ENCODE data around the gene NELL1. TPM values are rescaled to one million over a fixed set of nuclear protein-coding genes. Genes with fewer than 3 reads are reported as not detected.

The NELL1 gene
- total RNA-seq, 4 donors from 2014 or later: not detected

- Histone ChIP-seq H3K4me1 (no peaks in the 10 kb centered on the region), H3K27me3 (no peaks in the 10 kb centered on the region), H3K27ac (no peak overlapping the region), H3K9me3 (no peaks in the 10 kb centered on the region), H3K36me3 (no peaks in the 10 kb centered on the region), H3K4me3 (no peak overlapping the region)
- ATAC-seq: no peak
- intact Hi-C loops (cut with DNase I; ENCODE audit: low total_unique reads): no loop called here
- no peak for DNase-seq
- in situ Hi-C loops (cut with MboI; ENCODE audit: low sequenced_read_pairs in 4 of 4): no loop called here
- TF ChIP-seq, protein P1, sequence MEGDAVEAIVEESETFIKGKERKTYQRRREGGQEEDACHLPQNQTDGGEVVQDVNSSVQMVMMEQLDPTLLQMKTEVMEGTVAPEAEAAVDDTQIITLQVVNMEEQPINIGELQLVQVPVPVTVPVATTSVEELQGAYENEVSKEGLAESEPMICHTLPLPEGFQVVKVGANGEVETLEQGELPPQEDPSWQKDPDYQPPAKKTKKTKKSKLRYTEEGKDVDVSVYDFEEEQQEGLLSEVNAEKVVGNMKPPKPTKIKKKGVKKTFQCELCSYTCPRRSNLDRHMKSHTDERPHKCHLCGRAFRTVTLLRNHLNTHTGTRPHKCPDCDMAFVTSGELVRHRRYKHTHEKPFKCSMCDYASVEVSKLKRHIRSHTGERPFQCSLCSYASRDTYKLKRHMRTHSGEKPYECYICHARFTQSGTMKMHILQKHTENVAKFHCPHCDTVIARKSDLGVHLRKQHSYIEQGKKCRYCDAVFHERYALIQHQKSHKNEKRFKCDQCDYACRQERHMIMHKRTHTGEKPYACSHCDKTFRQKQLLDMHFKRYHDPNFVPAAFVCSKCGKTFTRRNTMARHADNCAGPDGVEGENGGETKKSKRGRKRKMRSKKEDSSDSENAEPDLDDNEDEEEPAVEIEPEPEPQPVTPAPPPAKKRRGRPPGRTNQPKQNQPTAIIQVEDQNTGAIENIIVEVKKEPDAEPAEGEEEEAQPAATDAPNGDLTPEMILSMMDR (IDR thresholded peaks at IDR 0.05 in 4 of 5, conservative IDR thresholded peaks at IDR 0.05 in 1 of 5): no peak
- TF ChIP-seq POLR2A (IDR thresholded peaks at IDR 0.05): no peak
These were observed 368.5 kb downstream of the NELL1 start for GRCh38 chr11:21037850-21038249.

GRCh38 chr11:21038801-21039200 is 369.4 kb downstream of the NELL1 start:
- H3K27me3 ChIP-seq: no peaks in the 10 kb centered on the region
- no peak overlapping the region for H3K27ac ChIP-seq
- no peak for ATAC-seq
- no peak for DNase-seq
- TF ChIP-seq POLR2A (IDR thresholded peaks at IDR 0.05): no peak
- TF ChIP-seq, protein P1 (IDR thresholded peaks at IDR 0.05 in 4 of 5, conservative IDR thresholded peaks at IDR 0.05 in 1 of 5): no peak
- no peaks in the 10 kb centered on the region for H3K9me3 ChIP-seq
- H3K4me3 ChIP-seq: no peak overlapping the region
- in situ Hi-C loops (cut with MboI; ENCODE audit: low sequenced_read_pairs in 4 of 4) (no loop called here), intact Hi-C loops (cut with DNase I; ENCODE audit: low total_unique reads) (no loop called here)
- no peaks in the 10 kb centered on the region for H3K4me1 ChIP-seq
- no peaks in the 10 kb centered on the region for H3K36me3 ChIP-seq

DNA sequence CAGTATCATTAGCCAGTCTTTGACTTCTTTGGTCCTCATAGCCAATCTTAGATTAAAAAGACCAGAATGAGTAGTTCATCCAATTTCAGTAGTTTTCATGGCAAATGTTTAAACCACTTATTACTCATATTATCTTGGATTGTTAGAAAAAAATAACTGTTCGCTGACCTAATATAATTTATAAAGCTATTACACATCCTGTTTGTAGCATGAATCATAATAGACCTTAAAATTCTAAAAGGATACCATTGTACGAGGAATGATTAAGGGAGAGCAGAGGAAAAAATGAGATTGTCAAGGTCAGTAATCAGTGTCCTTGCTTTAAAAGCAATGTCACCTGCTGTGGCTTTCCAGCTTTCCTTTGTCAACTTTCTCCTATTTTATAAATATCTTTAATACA is 371.2 kb downstream of the NELL1 start:
- no peak overlapping the region for H3K4me3 ChIP-seq
- H3K36me3 ChIP-seq: no peaks in the 10 kb centered on the region
- H3K27me3 ChIP-seq: no peaks in the 10 kb centered on the region
- ATAC-seq: no peak
- in situ Hi-C loops (cut with MboI; ENCODE audit: low sequenced_read_pairs in 4 of 4) (no loop called here), intact Hi-C loops (cut with DNase I; ENCODE audit: low total_unique reads) (no loop called here)
- DNase-seq: no peak
- H3K9me3 ChIP-seq: no peaks in the 10 kb centered on the region
- H3K4me1 ChIP-seq: no peaks in the 10 kb centered on the region
- H3K27ac ChIP-seq: no peak overlapping the region
- no peak for TF ChIP-seq POLR2A (IDR thresholded peaks at IDR 0.05)
- TF ChIP-seq, protein P1 (IDR thresholded peaks at IDR 0.05 in 4 of 5, conservative IDR thresholded peaks at IDR 0.05 in 1 of 5): no peak

DNA sequence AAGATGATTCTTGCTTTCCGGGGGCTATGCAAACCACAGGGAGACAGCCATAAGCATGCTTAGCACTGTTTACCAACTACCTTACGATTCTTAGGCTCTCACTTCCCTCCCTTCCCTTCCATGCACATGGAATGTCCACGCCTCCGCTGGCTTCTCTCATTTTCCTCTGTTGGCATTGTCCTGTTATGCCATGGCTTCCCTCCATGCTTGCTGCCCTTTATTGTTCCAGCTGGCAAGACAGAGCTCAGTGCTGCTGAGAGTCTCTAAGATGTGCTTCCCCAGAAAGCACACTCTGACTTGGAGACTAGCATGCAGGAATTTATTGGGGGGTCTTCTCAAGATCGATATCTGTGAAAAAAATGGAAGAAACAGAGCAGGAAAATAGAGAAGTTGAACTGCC is 379.2 kb downstream of the NELL1 start:
- in situ Hi-C loops (cut with MboI; ENCODE audit: low sequenced_read_pairs in 4 of 4): no loop called here

GRCh38 chr11:21053466-21053865 is 384.1 kb downstream of the NELL1 start:
- H3K36me3 ChIP-seq: no peaks in the 10 kb centered on the region
- ATAC-seq (no peak), DNase-seq (no peak)
- in situ Hi-C loops (cut with MboI; ENCODE audit: low sequenced_read_pairs in 4 of 4) (no loop called here), intact Hi-C loops (cut with DNase I; ENCODE audit: low total_unique reads) (no loop called here)
- no peaks in the 10 kb centered on the region for H3K9me3 ChIP-seq
- no peak overlapping the region for H3K4me3 ChIP-seq
- H3K27me3 ChIP-seq: no peaks in the 10 kb centered on the region
- TF ChIP-seq, protein P1 (IDR thresholded peaks at IDR 0.05 in 4 of 5, conservative IDR thresholded peaks at IDR 0.05 in 1 of 5): no peak
- no peak for TF ChIP-seq POLR2A (IDR thresholded peaks at IDR 0.05)
- no peak overlapping the region for H3K27ac ChIP-seq
- H3K4me1 ChIP-seq: no peaks in the 10 kb centered on the region

More for the DNA sequence above, 379.2 kb downstream of the NELL1 start:
- no peaks in the 10 kb centered on the region for H3K9me3 ChIP-seq
- intact Hi-C loops (cut with DNase I; ENCODE audit: low total_unique reads): no loop called here
- ATAC-seq: no peak
- H3K4me1 ChIP-seq: no peaks in the 10 kb centered on the region
- TF ChIP-seq POLR2A (IDR thresholded peaks at IDR 0.05): no peak
- TF ChIP-seq, protein P1 (IDR thresholded peaks at IDR 0.05 in 4 of 5, conservative IDR thresholded peaks at IDR 0.05 in 1 of 5): no peak
- no peak overlapping the region for H3K27ac ChIP-seq
- no peaks in the 10 kb centered on the region for H3K27me3 ChIP-seq
- no peak for DNase-seq
- H3K4me3 ChIP-seq: no peak overlapping the region
- H3K36me3 ChIP-seq: no peaks in the 10 kb centered on the region
